ENCODE results near the gene ABLIM3. TPM values are rescaled to one million over a fixed set of nuclear protein-coding genes. Genes with fewer than 3 reads are reported as not detected.

Gene ABLIM3
- polyA plus RNA-seq, 1 of the 3 experiments (the other 2 are of a cell fraction) = 5.9 TPM

DNA sequence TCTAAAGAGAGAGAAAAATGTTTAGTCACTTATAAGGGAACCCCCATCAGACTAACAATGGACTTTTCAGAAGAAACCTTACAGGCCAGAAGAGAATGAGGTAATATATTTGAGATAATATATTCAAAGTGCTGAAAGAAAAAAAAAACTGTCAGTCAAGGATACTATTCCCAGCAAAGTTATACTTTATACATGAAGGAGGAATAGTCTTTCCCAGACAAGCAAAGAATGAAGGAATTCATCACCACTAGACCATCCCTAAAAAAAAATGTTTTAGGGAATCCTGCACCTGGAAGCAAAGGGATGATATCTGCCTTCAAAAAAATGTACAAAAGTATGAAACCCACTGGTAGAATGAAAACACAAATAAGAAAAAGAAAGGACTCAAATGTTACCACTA, 41.0 kb upstream of the ABLIM3 start:
- H2AFZ ChIP-seq (ENCODE audit: low read depth) = no peak overlapping the region
- H3K79me2 ChIP-seq (ENCODE audit: insufficient read depth) = no peaks in the 10 kb centered on the region
- no peak overlapping the region for H3K4me2 ChIP-seq
- H4K20me1 ChIP-seq (ENCODE audit: insufficient read depth) = no peaks in the 10 kb centered on the region
- no peak overlapping the region for H3K4me3 ChIP-seq (ENCODE audit: low read depth in 2 of 2, low read length in 1 of 2)
- H3K36me3 ChIP-seq (replicated peaks in 1 of 2; ENCODE audit: control insufficient read depth in 1 of 2, insufficient read depth in 2 of 2, low read length in 1 of 2) = no peaks in the 10 kb centered on the region
- H3K4me1 ChIP-seq (ENCODE audit: control insufficient read depth in 1 of 2, insufficient read depth in 2 of 2, low read depth in 1 of 2, low read length in 1 of 2) = no peaks in the 10 kb centered on the region
- peaks cover 18% of the 10 kb centered on the region for H3K9me3 ChIP-seq
- H3K27me3 ChIP-seq (ENCODE audit: insufficient read depth) = no peaks in the 10 kb centered on the region
- TF ChIP-seq USF2 (IDR thresholded peaks at IDR 0.05; ENCODE audit: borderline replicate concordance, low read depth, low read length) = no peak
- TF ChIP-seq TAF1 (IDR thresholded peaks at IDR 0.05; ENCODE audit: borderline replicate concordance, low read depth, low read length) = no peak
- H3K27ac ChIP-seq (ENCODE audit: low read depth in 2 of 2, low read length in 1 of 2) = no peak overlapping the region
- ChIA-PET CTCF (interaction anchor here (1.5 to 1.7 kb wide), 2 partner anchors 64 to 367 kb away, joined by 5 read pairs; no protein-coding TSS in a partner anchor), POLR2A (no interaction called here)
- DNase-seq = no peak
- H3F3A ChIP-seq (replicated peaks; ENCODE audit: insufficient read depth) = no peaks in the 10 kb centered on the region
- no peaks in the 10 kb centered on the region for H3K9me2 ChIP-seq
- no peak overlapping the region for H3K9ac ChIP-seq

DNA sequence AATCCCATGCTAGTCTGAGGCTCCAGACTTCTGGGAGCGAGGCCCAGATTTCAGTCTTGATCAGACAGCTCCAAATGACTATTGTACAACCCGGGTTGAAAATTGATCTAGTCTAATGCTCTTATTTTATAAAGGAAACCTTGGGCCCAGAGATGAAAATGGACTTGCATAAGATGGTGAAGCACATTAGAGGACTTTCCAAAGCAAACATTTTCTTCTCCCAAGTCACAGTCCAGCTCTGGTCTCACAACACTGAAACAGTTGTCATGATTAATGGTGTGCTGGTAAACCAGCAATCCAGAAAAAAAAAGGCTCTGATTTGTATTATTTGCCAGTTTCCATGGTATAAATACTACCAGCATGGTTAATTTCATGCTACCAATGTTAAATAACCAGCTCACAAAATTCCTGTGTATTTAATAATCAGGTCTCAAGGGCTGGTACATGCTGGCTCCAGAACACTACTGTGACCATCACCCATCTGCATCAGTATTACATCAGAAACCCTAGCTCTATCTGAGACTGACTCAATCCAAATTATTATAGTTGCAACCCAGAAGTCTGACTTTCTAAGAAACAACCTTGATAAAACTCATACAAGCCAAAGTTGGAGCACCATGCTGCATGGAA, 32.5 kb upstream of the ABLIM3 start:
- 79% methylated on average over 2 of the region's 2 CpGs for WGBS (ENCODE audit: low lambda C conversion rate)
- H4K20me1 ChIP-seq (ENCODE audit: insufficient read depth) = no peaks in the 10 kb centered on the region
- H3F3A ChIP-seq (replicated peaks; ENCODE audit: insufficient read depth) = peaks cover 4% of the 10 kb centered on the region
- no peaks in the 10 kb centered on the region for H3K4me1 ChIP-seq (ENCODE audit: control insufficient read depth in 1 of 2, insufficient read depth in 2 of 2, low read depth in 1 of 2, low read length in 1 of 2)
- H3K79me2 ChIP-seq (ENCODE audit: insufficient read depth) = no peaks in the 10 kb centered on the region
- ChIA-PET CTCF (interaction anchor here (1.2 to 9.2 kb wide), 5 partner anchors 32 to 665 kb away, joined by 3 to 233 read pairs (median 8); partner anchors contain the start of gene ABLIM3), POLR2A (no interaction called here)
- no peak overlapping the region for H3K4me3 ChIP-seq (ENCODE audit: low read depth in 2 of 2, low read length in 1 of 2)
- H3K4me2 ChIP-seq = no peak overlapping the region
- DNase-seq = no peak
- no peaks in the 10 kb centered on the region for H3K27me3 ChIP-seq (ENCODE audit: insufficient read depth)
- H3K36me3 ChIP-seq (replicated peaks in 1 of 2; ENCODE audit: control insufficient read depth in 1 of 2, insufficient read depth in 2 of 2, low read length in 1 of 2) = no peaks in the 10 kb centered on the region
- no peak overlapping the region for H3K27ac ChIP-seq (ENCODE audit: low read depth in 2 of 2, low read length in 1 of 2)
- no peak overlapping the region for H2AFZ ChIP-seq (ENCODE audit: low read depth)
- H3K9me3 ChIP-seq = no peaks in the 10 kb centered on the region
- no peak overlapping the region for H3K9ac ChIP-seq
- no peak for TF ChIP-seq NRF1 (IDR thresholded peaks at IDR 0.05; ENCODE audit: low read depth, low read length)
- no peak for TF ChIP-seq TCF12 (IDR thresholded peaks at IDR 0.05)
- TF ChIP-seq RFX5 (IDR thresholded peaks at IDR 0.05; ENCODE audit: low read length) = no peak
- no peak for TF ChIP-seq JUND (IDR thresholded peaks at IDR 0.05)
- no peak for TF ChIP-seq EP300 (IDR thresholded peaks at IDR 0.05; ENCODE audit: borderline replicate concordance in 1 of 2, low read depth in 1 of 2, low read length in 1 of 2)
- no peak for TF ChIP-seq FOSL2 (IDR thresholded peaks at IDR 0.05; ENCODE audit: borderline replicate concordance, low read depth)
- TF ChIP-seq PBX3 (IDR thresholded peaks at IDR 0.05) = no peak
- no peak for TF ChIP-seq POLR2AphosphoS5 (IDR thresholded peaks at IDR 0.05; ENCODE audit: low read depth, low read length)
- no peak for TF ChIP-seq USF2 (IDR thresholded peaks at IDR 0.05; ENCODE audit: borderline replicate concordance, low read depth, low read length)
- TF ChIP-seq, protein P1, sequence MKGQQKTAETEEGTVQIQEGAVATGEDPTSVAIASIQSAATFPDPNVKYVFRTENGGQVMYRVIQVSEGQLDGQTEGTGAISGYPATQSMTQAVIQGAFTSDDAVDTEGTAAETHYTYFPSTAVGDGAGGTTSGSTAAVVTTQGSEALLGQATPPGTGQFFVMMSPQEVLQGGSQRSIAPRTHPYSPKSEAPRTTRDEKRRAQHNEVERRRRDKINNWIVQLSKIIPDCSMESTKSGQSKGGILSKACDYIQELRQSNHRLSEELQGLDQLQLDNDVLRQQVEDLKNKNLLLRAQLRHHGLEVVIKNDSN (IDR thresholded peaks at IDR 0.05; ENCODE audit: borderline replicate concordance, low read depth) = no peak
- TF ChIP-seq REST (IDR thresholded peaks at IDR 0.05; ENCODE audit: low read depth, low read length) = no peak
- no peak for TF ChIP-seq TAF1 (IDR thresholded peaks at IDR 0.05; ENCODE audit: borderline replicate concordance, low read depth, low read length)
- no peak for TF ChIP-seq ZBTB33 (IDR thresholded peaks at IDR 0.05; ENCODE audit: borderline replicate concordance, low read depth)
- TF ChIP-seq GATA2 (CRISPR knock-in tag; IDR thresholded peaks at IDR 0.05) = no peak
- TF ChIP-seq IRF3 (IDR thresholded peaks at IDR 0.05; ENCODE audit: low read depth, low read length) = no peak
- no peaks in the 10 kb centered on the region for H3K9me2 ChIP-seq
